Thyroid gland (tissue), 4 donors: Measurements from ENCODE around the gene SATB2.

ENCODE experiments used
- POLR2A ChIP-seq, 2 donors: fragments of 450-650 bp; IDR thresholded peaks; one replicate each; pipeline ENCODE4 v1.6.1; 2017; ENCODE audit warnings: antibody characterized with exemption in 2 of 2, mild to moderate bottlenecking in 2 of 2, moderate library complexity in 1 of 2
- TF ChIP-seq, protein P1 (sequence below), 6 experiments: fragments of 200-600 bp in 3 of 6; fragments of 450-650 bp in 3 of 6; sonication (generic) in 3 of 6; IDR thresholded peaks; one replicate each; pipeline ENCODE4 v1.5.1; 2016 to 2019; ENCODE audit warnings: antibody characterized with exemption in 6 of 6, mild to moderate bottlenecking in 2 of 6, inconsistent platforms in 1 of 6, moderate library complexity in 1 of 6

DNA sequence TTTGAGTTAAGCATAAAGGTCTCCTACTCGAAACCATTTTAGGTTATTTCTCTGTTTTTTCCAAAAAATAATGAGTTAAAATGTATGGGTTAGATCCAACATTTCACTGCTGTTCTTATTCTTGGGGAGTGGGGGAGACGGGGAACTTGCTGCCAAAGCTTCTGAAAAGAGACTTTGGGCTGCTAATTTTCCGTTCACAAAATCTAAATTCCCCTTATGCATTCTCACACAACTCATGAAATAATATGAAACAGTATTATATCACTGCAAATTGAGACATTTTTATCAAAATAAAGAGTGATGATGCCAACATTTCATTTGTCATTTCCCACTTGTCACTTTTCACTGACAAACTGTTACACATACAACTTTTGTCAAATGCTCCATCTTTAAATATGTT lies 7.8 kb downstream of the SATB2 start:
- TF ChIP-seq, protein P1, sequence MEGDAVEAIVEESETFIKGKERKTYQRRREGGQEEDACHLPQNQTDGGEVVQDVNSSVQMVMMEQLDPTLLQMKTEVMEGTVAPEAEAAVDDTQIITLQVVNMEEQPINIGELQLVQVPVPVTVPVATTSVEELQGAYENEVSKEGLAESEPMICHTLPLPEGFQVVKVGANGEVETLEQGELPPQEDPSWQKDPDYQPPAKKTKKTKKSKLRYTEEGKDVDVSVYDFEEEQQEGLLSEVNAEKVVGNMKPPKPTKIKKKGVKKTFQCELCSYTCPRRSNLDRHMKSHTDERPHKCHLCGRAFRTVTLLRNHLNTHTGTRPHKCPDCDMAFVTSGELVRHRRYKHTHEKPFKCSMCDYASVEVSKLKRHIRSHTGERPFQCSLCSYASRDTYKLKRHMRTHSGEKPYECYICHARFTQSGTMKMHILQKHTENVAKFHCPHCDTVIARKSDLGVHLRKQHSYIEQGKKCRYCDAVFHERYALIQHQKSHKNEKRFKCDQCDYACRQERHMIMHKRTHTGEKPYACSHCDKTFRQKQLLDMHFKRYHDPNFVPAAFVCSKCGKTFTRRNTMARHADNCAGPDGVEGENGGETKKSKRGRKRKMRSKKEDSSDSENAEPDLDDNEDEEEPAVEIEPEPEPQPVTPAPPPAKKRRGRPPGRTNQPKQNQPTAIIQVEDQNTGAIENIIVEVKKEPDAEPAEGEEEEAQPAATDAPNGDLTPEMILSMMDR (IDR thresholded peaks at IDR 0.05), result no peak
- TF ChIP-seq POLR2A (IDR thresholded peaks at IDR 0.05), result no peak
